A549 (cell line): ENCODE measurements around the gene ZBTB38. TPM values are rescaled to one million over a fixed set of nuclear protein-coding genes. Genes with fewer than 3 reads are reported as not detected.
A peak's percentile ranks its signal among the peaks of the same experiment; 100 is the strongest.

Source experiments
- ATAC-seq, 2 experiments: fragments of 200-7000 bp in 1 of 2; fragments of >200 bp in 1 of 2; cut with Nextera tagmentation in 1 of 2; cut with Tn5 transposase in 1 of 2; 3 replicates each; pipeline versions ENCODE4 v1.8.0 to v1.9.1; 2018 to 2020; ENCODE audit warnings: mild to moderate bottlenecking in 1 of 2, moderate library complexity in 1 of 2
- CTCF ChIA-PET: fragments of 300-600 bp; sonication (Branson Sonifier 250); formaldehyde crosslinking; extraction: SDS; loops from one replicate; lab custom pipeline; 2021; ENCODE audit warnings: antibody characterized with exemption, inconsistent platforms; lab: Yijun Ruan, JAX
- POLR2A ChIA-PET: fragments of 350-600 bp; formaldehyde crosslinking; extraction: SDS; loops from one replicate; lab custom pipeline; 2021; ENCODE audit warnings: antibody characterized with exemption, inconsistent platforms; lab: Yijun Ruan, JAX
- DNase-seq, 2 experiments: peaks; one replicate each; pipeline versions ENCODE4 v3.0.0 to v3.0.0-alpha.2; 2011 to 2016; ENCODE audit warnings: low read depth in 1 of 2, low spot score in 1 of 2
- FAIRE-seq: peaks from 2 replicates; lab custom pipeline; 2011; peaks lifted over from hg19 to GRCh38; lab: Jason Lieb, UNC
- H3K27ac ChIP-seq, 2 experiments: fragments of >200 bp; sonication (Bioruptor Twin); formaldehyde crosslinking; 3 replicates each; pipeline ENCODE4 v1.5.1; 2016 to 2017
- H3K4me1 ChIP-seq: fragments of >200 bp; sonication (Bioruptor Twin); formaldehyde crosslinking; 3 replicates; pipeline ENCODE4 v1.6.1; 2016
- H3K4me2 ChIP-seq: fragments of >200 bp; sonication (Bioruptor Twin); formaldehyde crosslinking; 3 replicates; pipeline ENCODE4 v1.6.1; 2016
- H3K4me3 ChIP-seq: fragments of >200 bp; sonication (Bioruptor Twin); formaldehyde crosslinking; 3 replicates; pipeline ENCODE4 v1.5.1; 2016
- H3K9me3 ChIP-seq: fragments of >200 bp; sonication (Bioruptor Twin); formaldehyde crosslinking; 3 replicates; pipeline ENCODE4 v1.6.1; 2016
- CBX2 ChIP-seq: fragments of 200-600 bp; sonication (generic); IDR thresholded peaks from 2 replicates; pipeline ENCODE4 v1.6.1; 2016; ENCODE audit warnings: low read depth, mild to moderate bottlenecking, borderline replicate concordance
- EHMT2 ChIP-seq: fragments of 200-600 bp; sonication (generic); IDR thresholded peaks from 2 replicates; pipeline ENCODE4 v1.6.1; 2016; ENCODE audit warnings: antibody characterized with exemption, low read depth, mild to moderate bottlenecking, moderate library complexity
- FOSL2 ChIP-seq, 2 experiments: fragments of 450-650 bp in 1 of 2; fragments of >200 bp in 1 of 2; sonication (Bioruptor Twin) in 1 of 2; formaldehyde crosslinking; IDR thresholded peaks; 2 replicates each; pipeline versions ENCODE4 v1.5.0 to v1.6.1; 2016 to 2020; ENCODE audit warnings: mild to moderate bottlenecking in 1 of 2, moderate library complexity in 1 of 2
- GATA3 ChIP-seq: IDR thresholded peaks from 2 replicates; pipeline ENCODE4 v1.6.1; 2012; ENCODE audit warnings: borderline replicate concordance
- HOXA7 ChIP-seq: fragments of 250-450 bp; sonication (Bioruptor Pico); IDR thresholded peaks from 2 replicates; pipeline ENCODE4 v1.5.0; 2020; ENCODE audit warnings: mild to moderate bottlenecking, moderate library complexity
- HOXB13 ChIP-seq: fragments of 250-450 bp; sonication (Bioruptor Pico); IDR thresholded peaks from 2 replicates; pipeline ENCODE4 v1.5.0; 2020; ENCODE audit warnings: low read depth, mild to moderate bottlenecking, moderate library complexity
- PHF8 ChIP-seq: fragments of 200-600 bp; sonication (generic); IDR thresholded peaks from 2 replicates; pipeline ENCODE4 v1.6.1; 2016; ENCODE audit warnings: low read depth, mild to moderate bottlenecking, antibody characterized with exemption, moderate library complexity, borderline replicate concordance
- POLR2A ChIP-seq: IDR thresholded peaks from 2 replicates; pipeline ENCODE4 v1.6.1; 2012; ENCODE audit warnings: mild to moderate bottlenecking, low read length
- RCOR1 ChIP-seq: fragments of 150-350 bp; IDR thresholded peaks from 2 replicates; pipeline ENCODE4 v1.6.1; 2014; ENCODE audit warnings: antibody characterized with exemption, low read length, low read depth
- RFX5 ChIP-seq: fragments of 450-650 bp; IDR thresholded peaks from 2 replicates; pipeline ENCODE4 v1.7.1; 2014; ENCODE audit warnings: antibody characterized with exemption, mild to moderate bottlenecking, moderate library complexity
- SMC3 ChIP-seq: fragments of >200 bp; sonication (Bioruptor Twin); formaldehyde crosslinking; IDR thresholded peaks from 3 replicates; pipeline ENCODE4 v1.6.1; 2018; ENCODE audit warnings: inconsistent platforms
- SREBF2 ChIP-seq: fragments of 450-650 bp; IDR thresholded peaks from 2 replicates; pipeline ENCODE4 v1.6.1; 2014; ENCODE audit warnings: mild to moderate bottlenecking, moderate library complexity
- WGBS: methylation state at CpG from one replicate; pipeline ENCODE4 v1.1.6; 2017; ENCODE audit errors: missing lambda C conversion rate; 5-methylcytosine and 5-hydroxymethylcytosine counted together
- polyA plus RNA-seq, 4 experiments: library from polyadenylated mRNA; depleted of rRNA in 3 of 4; stranded (reverse); fragments of >200 nt; fragmentation: RNase III in 1 of 4; extraction: RNeasy Plus Mini Kit Qiagen cat#74134 plus additional on column Dnase treatment in 1 of 4; gene quantifications; 2 replicates in 3 of 4; 3 replicates in 1 of 4; pipeline ENCODE4 v1.2.3, GENCODE V29; 2011 to 2017
- TF ChIP-seq, protein P1 (sequence below): fragments of >200 bp; sonication (Bioruptor Twin); formaldehyde crosslinking; IDR thresholded peaks from 3 replicates; pipeline ENCODE4 v1.6.1; 2016
- TF ChIP-seq, protein P2 (sequence below): fragments of 250-450 bp; sonication (Bioruptor Pico); IDR thresholded peaks from 2 replicates; pipeline ENCODE4 v1.5.0; 2020; ENCODE audit warnings: low read depth, mild to moderate bottlenecking, moderate library complexity
- TF ChIP-seq, protein P3 (sequence below): IDR thresholded peaks from 2 replicates; pipeline ENCODE4 v1.6.1; 2012
- TF ChIP-seq, protein P4 (sequence below): fragments of 200-600 bp; sonication (generic); IDR thresholded peaks from 2 replicates; pipeline ENCODE4 v1.6.1; 2016; ENCODE audit warnings: antibody characterized with exemption, mild to moderate bottlenecking, moderate library complexity

ZBTB38 gene
- polyA plus RNA-seq, 2 of the 4 experiments (the other 2 are of a cell fraction) = 72.0 to 110 TPM

DNA sequence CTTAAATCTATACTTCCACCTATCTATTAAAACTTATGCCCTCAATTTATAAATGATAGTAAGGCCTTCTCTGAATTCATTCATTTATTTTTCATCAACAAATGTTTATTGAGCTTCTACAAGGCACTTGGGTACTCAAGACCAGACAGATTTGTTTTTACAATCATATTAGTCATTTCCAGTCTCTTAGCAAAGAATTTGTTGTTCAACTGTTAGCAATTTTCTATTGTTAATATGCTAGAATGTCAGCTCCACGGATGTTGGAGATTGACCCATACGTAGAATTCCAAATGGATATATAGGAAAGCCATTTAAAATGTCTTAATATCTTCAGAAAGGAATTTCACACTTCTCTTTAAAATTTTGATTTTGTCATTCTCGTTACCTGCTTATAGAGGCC, 36.7 kb downstream of the ZBTB38 start:
- ChIA-PET POLR2A (no interaction called here), CTCF (interaction anchor here (0.6 to 3.2 kb wide), 12 partner anchors 12 to 103 kb away, joined by 3 to 15 read pairs (median 4); no protein-coding TSS in a partner anchor)
- FAIRE-seq = no peak
- H3K4me2 ChIP-seq = peak overlapping the region; percentile 31
- DNase-seq = no peak
- H3K4me1 ChIP-seq = peaks cover 92% of the 10 kb centered on the region
- H3K27ac ChIP-seq = peak overlapping the region; percentile 99 to 100
- no peaks in the 10 kb centered on the region for H3K9me3 ChIP-seq
- TF ChIP-seq FOSL2 (IDR thresholded peaks at IDR 0.05) (no peak), FOSL2 (CRISPR knock-in tag; IDR thresholded peaks at IDR 0.05) (peak; percentile 16; the same call in 1 of the 2 replicates), EHMT2 (no peak), PHF8 (no peak)
- 68% methylated on average over 3 of the region's 3 CpGs for WGBS
- no peak for ATAC-seq
- no peak overlapping the region for H3K4me3 ChIP-seq

DNA sequence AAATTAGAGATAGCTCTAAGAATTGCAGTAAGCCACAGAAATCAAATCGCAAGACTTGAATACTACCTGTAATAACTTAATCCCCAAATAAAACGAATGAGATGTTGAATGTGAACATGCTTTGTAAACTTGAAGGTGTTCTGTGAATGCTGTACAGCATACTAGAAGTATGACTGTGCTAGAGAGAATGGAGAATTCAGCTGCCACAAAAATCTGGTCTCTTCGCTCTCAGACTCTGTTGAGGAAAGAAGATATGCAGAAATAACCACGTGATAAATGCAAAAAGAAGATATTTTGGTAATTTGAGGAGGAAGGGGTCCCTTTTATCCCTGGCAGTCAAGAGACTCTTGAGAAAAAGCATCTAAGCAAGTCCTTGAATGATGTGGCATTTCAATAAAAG, 37.3 kb downstream of the ZBTB38 start:
- ATAC-seq (no peak), DNase-seq (no peak), FAIRE-seq (no peak)
- POLR2A ChIA-PET = no interaction called here
- 81% methylated on average over 4 of the region's 4 CpGs for WGBS
- peak overlapping the region; percentile 31 for H3K4me2 ChIP-seq
- TF ChIP-seq HOXB13 (CRISPR knock-in tag) (no peak), GATA3 (no peak), RFX5 (no peak), RCOR1 (no peak), CBX2 (no peak), SREBF2 (no peak), HOXA7 (CRISPR knock-in tag) (no peak), POLR2A (no peak), SMC3 (no peak)
- TF ChIP-seq, protein P1, sequence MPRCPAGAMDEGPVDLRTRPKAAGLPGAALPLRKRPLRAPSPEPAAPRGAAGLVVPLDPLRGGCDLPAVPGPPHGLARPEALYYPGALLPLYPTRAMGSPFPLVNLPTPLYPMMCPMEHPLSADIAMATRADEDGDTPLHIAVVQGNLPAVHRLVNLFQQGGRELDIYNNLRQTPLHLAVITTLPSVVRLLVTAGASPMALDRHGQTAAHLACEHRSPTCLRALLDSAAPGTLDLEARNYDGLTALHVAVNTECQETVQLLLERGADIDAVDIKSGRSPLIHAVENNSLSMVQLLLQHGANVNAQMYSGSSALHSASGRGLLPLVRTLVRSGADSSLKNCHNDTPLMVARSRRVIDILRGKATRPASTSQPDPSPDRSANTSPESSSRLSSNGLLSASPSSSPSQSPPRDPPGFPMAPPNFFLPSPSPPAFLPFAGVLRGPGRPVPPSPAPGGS = no peak
- TF ChIP-seq, protein P2, sequence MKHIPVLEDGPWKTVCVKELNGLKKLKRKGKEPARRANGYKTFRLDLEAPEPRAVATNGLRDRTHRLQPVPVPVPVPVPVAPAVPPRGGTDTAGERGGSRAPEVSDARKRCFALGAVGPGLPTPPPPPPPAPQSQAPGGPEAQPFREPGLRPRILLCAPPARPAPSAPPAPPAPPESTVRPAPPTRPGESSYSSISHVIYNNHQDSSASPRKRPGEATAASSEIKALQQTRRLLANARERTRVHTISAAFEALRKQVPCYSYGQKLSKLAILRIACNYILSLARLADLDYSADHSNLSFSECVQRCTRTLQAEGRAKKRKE (CRISPR knock-in tag) = no peak
- TF ChIP-seq, protein P3, sequence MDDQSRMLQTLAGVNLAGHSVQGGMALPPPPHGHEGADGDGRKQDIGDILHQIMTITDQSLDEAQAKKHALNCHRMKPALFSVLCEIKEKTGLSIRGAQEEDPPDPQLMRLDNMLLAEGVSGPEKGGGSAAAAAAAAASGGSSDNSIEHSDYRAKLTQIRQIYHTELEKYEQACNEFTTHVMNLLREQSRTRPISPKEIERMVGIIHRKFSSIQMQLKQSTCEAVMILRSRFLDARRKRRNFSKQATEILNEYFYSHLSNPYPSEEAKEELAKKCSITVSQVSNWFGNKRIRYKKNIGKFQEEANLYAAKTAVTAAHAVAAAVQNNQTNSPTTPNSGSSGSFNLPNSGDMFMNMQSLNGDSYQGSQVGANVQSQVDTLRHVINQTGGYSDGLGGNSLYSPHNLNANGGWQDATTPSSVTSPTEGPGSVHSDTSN = no peak
- TF ChIP-seq, protein P4, sequence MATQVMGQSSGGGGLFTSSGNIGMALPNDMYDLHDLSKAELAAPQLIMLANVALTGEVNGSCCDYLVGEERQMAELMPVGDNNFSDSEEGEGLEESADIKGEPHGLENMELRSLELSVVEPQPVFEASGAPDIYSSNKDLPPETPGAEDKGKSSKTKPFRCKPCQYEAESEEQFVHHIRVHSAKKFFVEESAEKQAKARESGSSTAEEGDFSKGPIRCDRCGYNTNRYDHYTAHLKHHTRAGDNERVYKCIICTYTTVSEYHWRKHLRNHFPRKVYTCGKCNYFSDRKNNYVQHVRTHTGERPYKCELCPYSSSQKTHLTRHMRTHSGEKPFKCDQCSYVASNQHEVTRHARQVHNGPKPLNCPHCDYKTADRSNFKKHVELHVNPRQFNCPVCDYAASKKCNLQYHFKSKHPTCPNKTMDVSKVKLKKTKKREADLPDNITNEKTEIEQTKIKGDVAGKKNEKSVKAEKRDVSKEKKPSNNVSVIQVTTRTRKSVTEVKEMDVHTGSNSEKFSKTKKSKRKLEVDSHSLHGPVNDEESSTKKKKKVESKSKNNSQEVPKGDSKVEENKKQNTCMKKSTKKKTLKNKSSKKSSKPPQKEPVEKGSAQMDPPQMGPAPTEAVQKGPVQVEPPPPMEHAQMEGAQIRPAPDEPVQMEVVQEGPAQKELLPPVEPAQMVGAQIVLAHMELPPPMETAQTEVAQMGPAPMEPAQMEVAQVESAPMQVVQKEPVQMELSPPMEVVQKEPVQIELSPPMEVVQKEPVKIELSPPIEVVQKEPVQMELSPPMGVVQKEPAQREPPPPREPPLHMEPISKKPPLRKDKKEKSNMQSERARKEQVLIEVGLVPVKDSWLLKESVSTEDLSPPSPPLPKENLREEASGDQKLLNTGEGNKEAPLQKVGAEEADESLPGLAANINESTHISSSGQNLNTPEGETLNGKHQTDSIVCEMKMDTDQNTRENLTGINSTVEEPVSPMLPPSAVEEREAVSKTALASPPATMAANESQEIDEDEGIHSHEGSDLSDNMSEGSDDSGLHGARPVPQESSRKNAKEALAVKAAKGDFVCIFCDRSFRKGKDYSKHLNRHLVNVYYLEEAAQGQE = no peak
- TF ChIP-seq, all 56 proteins: peak for 0
- Histone ChIP-seq H3K4me3 (no peak overlapping the region), H3K9me3 (no peaks in the 10 kb centered on the region), H3K27ac (peak overlapping the region; percentile 99 to 100), H3K4me1 (peaks cover 92% of the 10 kb centered on the region)
- CTCF ChIA-PET = interaction anchor here (0.9 to 3.2 kb wide), 10 partner anchors 28 to 101 kb away, joined by 3 to 15 read pairs (median 4); no protein-coding TSS in a partner anchor
